Activated CD8-positive, alpha-beta T cell treated with anti-CD3 and anti-CD28 coated beads, Interleukin-2, amount 10 ng/mL, durations not matched to agents 7 days and 5 days (primary cell): Measurements from ENCODE around the gene MRPS18A. TPM values are rescaled to one million over a fixed set of nuclear protein-coding genes. Genes with fewer than 3 reads are reported as not detected.
A peak's percentile ranks its signal among the peaks of the same experiment; 100 is the strongest.
"Not testable (repeated sequence)": the region's sequence is repeated elsewhere in the genome, so short reads cannot be mapped to it uniquely, and the experiment has no call there.

Experiments
- ATAC-seq: fragments of 150-1000 bp; cut with Tn5 transposase; one replicate; pipeline ENCODE4 v1.10.0; 2021; ENCODE audit warnings: moderate library complexity
- CTCF ChIA-PET: fragments of 350-600 bp; sonication (Branson Sonifier 250); formaldehyde crosslinking; loops from one replicate; lab custom pipeline; 2021; ENCODE audit warnings: antibody characterized with exemption; lab: Charles Lee
- POLR2A ChIA-PET: fragments of 350-600 bp; sonication (Branson Sonifier 250); formaldehyde crosslinking; loops from one replicate; lab custom pipeline; 2021; ENCODE audit warnings: antibody characterized with exemption; lab: Charles Lee
- DNase-seq: peaks from one replicate; pipeline ENCODE4 v3.0.0-alpha.2; 2020
- H3K27ac Mint-ChIP-seq: one replicate; pipeline ENCODE4 v1.8.0; 2021; ENCODE audit warnings: mild to moderate bottlenecking, mixed read lengths
- H3K27me3 Mint-ChIP-seq: one replicate; pipeline ENCODE4 v1.8.0; 2021; ENCODE audit warnings: low read depth, mixed read lengths
- H3K36me3 Mint-ChIP-seq: one replicate; pipeline ENCODE4 v1.8.0; 2021; ENCODE audit warnings: low read depth, mixed read lengths
- H3K4me1 Mint-ChIP-seq: one replicate; pipeline ENCODE4 v1.8.0; 2021; ENCODE audit warnings: low read depth, mixed read lengths
- H3K4me3 Mint-ChIP-seq: one replicate; pipeline ENCODE4 v1.8.0; 2021; ENCODE audit warnings: mild to moderate bottlenecking, mixed read lengths
- H3K9me3 Mint-ChIP-seq: one replicate; pipeline ENCODE4 v1.8.0; 2022; ENCODE audit warnings: mixed read lengths; ENCODE audit not compliant: insufficient read depth
- total RNA-seq, 2 experiments: library from RNA; stranded (reverse); gene quantifications; one replicate each; pipeline ENCODE4 v1.2.3, GENCODE V29; 2021

The MRPS18A gene
- total RNA-seq, 2 experiments from 2014 or later, result 38.7 to 43.2 TPM

- ChIA-PET POLR2A (interaction anchor here (0.5 to 1.6 kb wide), 3 partner anchors 19 to 608 kb away, joined by 3 to 5 read pairs (median 4); partner anchors contain the start of gene MRPS18A), CTCF (interaction anchor here (0.7 to 6.8 kb wide), 26 partner anchors 9 to 411 kb away, joined by 3 to 71 read pairs (median 6); partner anchors contain the start of genes MAD2L1BP, MRPS18A, RSPH9 and VEGFA)
Measured at GRCh38 chr6:43668151-43669028, 19.2 kb downstream of the MRPS18A start.

GRCh38 chr6:43667245-43668150 lies 20.1 kb downstream of the MRPS18A start:
- ChIA-PET CTCF (interaction anchor here (0.6 to 6.8 kb wide), 31 partner anchors 10 to 412 kb away, joined by 3 to 71 read pairs (median 6); partner anchors contain the start of genes MAD2L1BP, MRPS18A, RSPH9 and VEGFA), POLR2A (interaction anchor here (0.7 to 1.6 kb wide), 4 partner anchors 8 to 107 kb away, joined by 3 to 5 read pairs (median 4); partner anchors contain the start of gene MRPS18A)
- peak overlapping the region; percentile 86 for H3K27ac Mint-ChIP-seq
- peak; percentile 76 for ATAC-seq
- H3K4me3 Mint-ChIP-seq, result peak overlapping the region; percentile 28
- H3K27me3 Mint-ChIP-seq, result no peaks in the 10 kb centered on the region
- peaks cover 18% of the 10 kb centered on the region for H3K36me3 Mint-ChIP-seq
- peaks cover 49% of the 10 kb centered on the region for H3K4me1 Mint-ChIP-seq
- DNase-seq, result peak; percentile 87
- H3K9me3 Mint-ChIP-seq, result no peaks in the 10 kb centered on the region

More at GRCh38 chr6:43668151-43669028, 19.2 kb downstream of the MRPS18A start:
- DNase-seq (peak; percentile 60), ATAC-seq (peak; percentile 48)
- no peaks in the 10 kb centered on the region for H3K27me3 Mint-ChIP-seq
- H3K27ac Mint-ChIP-seq, result peak overlapping the region; percentile 86
- H3K36me3 Mint-ChIP-seq, result peaks cover 23% of the 10 kb centered on the region
- H3K4me3 Mint-ChIP-seq, result no peak overlapping the region
- peaks cover 44% of the 10 kb centered on the region for H3K4me1 Mint-ChIP-seq
- no peaks in the 10 kb centered on the region for H3K9me3 Mint-ChIP-seq

GRCh38 chr6:43666196-43666920 lies 21.2 kb downstream of the MRPS18A start:
- H3K27me3 Mint-ChIP-seq, result no peaks in the 10 kb centered on the region
- H3K36me3 Mint-ChIP-seq, result peaks cover 15% of the 10 kb centered on the region
- H3K4me3 Mint-ChIP-seq, result no peak overlapping the region
- CTCF ChIA-PET, result interaction anchor here (0.7 to 6.8 kb wide), 14 partner anchors 9 to 413 kb away, joined by 3 to 71 read pairs (median 14); partner anchors contain the start of genes GTPBP2, MAD2L1BP, MRPS18A and RSPH9
- ATAC-seq (no peak), DNase-seq (no peak)
- H3K4me1 Mint-ChIP-seq, result peaks cover 59% of the 10 kb centered on the region
- H3K27ac Mint-ChIP-seq, result no peak overlapping the region
- POLR2A ChIA-PET, result interaction anchor here (0.7 to 1.9 kb wide), 4 partner anchors 8 to 37 kb away, joined by 3 to 6 read pairs (median 4); partner anchors contain the start of gene GTPBP2
- no peaks in the 10 kb centered on the region for H3K9me3 Mint-ChIP-seq

GRCh38 chr6:43665376-43665775 lies 22.2 kb downstream of the MRPS18A start:
- ChIA-PET CTCF (interaction anchor here (2.4 to 6.8 kb wide), 5 partner anchors 8 to 414 kb away, joined by 26 to 71 read pairs (median 43); partner anchors contain the start of genes MRPS18A and VEGFA), POLR2A (interaction anchor here (0.7 to 1.9 kb wide), 3 partner anchors 9 to 36 kb away, joined by 4 to 6 read pairs (median 4); partner anchors contain the start of gene GTPBP2)
- Mint-ChIP-seq H3K27ac (no peak overlapping the region), H3K27me3 (no peaks in the 10 kb centered on the region), H3K4me3 (no peak overlapping the region), H3K9me3 (peaks cover 4% of the 10 kb centered on the region), H3K36me3 (peaks cover 11% of the 10 kb centered on the region), H3K4me1 (peaks cover 55% of the 10 kb centered on the region)
- DNase-seq, result no peak
- no peak for ATAC-seq

- DNase-seq, ATAC-seq, H3K27me3 Mint-ChIP-seq, H3K27ac Mint-ChIP-seq, H3K4me3 Mint-ChIP-seq, H3K9me3 Mint-ChIP-seq, H3K36me3 Mint-ChIP-seq: not testable (repeated sequence)
- CTCF ChIA-PET, result interaction anchor here (1.4 kb wide), 1 partner anchor 416 kb away, joined by 7 read pairs; no protein-coding TSS in a partner anchor
- peaks cover 34% of the 10 kb centered on the region for H3K4me1 Mint-ChIP-seq
- POLR2A ChIA-PET, result interaction anchor here (1.1 kb wide), 1 partner anchor 26 kb away, joined by 3 read pairs; no protein-coding TSS in a partner anchor
Measured at GRCh38 chr6:43662948-43663347, 24.6 kb downstream of the MRPS18A start.

GRCh38 chr6:43658161-43658560 lies 29.4 kb downstream of the MRPS18A start:
- Mint-ChIP-seq H3K27me3 (peaks cover 2% of the 10 kb centered on the region), H3K36me3 (peaks cover 7% of the 10 kb centered on the region), H3K9me3 (peaks cover 4% of the 10 kb centered on the region), H3K4me1 (peaks cover 23% of the 10 kb centered on the region), H3K27ac (no peak overlapping the region), H3K4me3 (no peak overlapping the region)
- CTCF ChIA-PET, result interaction anchor here (3.0 kb wide), 1 partner anchor 9 kb away, joined by 26 read pairs; no protein-coding TSS in a partner anchor
- ATAC-seq (no peak), DNase-seq (no peak)
- POLR2A ChIA-PET, result no interaction called here

GRCh38 chr6:43657221-43657802 lies 30.3 kb downstream of the MRPS18A start:
- Mint-ChIP-seq H3K4me1 (peaks cover 16% of the 10 kb centered on the region), H3K9me3 (peaks cover 4% of the 10 kb centered on the region), H3K27me3 (peaks cover 2% of the 10 kb centered on the region), H3K36me3 (peaks cover 7% of the 10 kb centered on the region), H3K4me3 (no peak overlapping the region), H3K27ac (no peak overlapping the region)
- ATAC-seq (no peak), DNase-seq (no peak)
- ChIA-PET CTCF (interaction anchor here (3.0 kb wide), 1 partner anchor 9 kb away, joined by 26 read pairs; no protein-coding TSS in a partner anchor), POLR2A (no interaction called here)

- H3K27ac Mint-ChIP-seq, H3K9me3 Mint-ChIP-seq, DNase-seq, H3K36me3 Mint-ChIP-seq, H3K27me3 Mint-ChIP-seq, ATAC-seq, H3K4me3 Mint-ChIP-seq, POLR2A ChIA-PET, H3K4me1 Mint-ChIP-seq: not testable (repeated sequence)
- CTCF ChIA-PET, result interaction anchor here (1.4 kb wide), 1 partner anchor 15 kb away, joined by 3 read pairs; no protein-coding TSS in a partner anchor
Measured at GRCh38 chr6:43652822-43653221, 34.8 kb downstream of the MRPS18A start.

GRCh38 chr6:43648248-43648647 lies 39.3 kb downstream of the MRPS18A start:
- H3K27ac Mint-ChIP-seq, result no peak overlapping the region
- POLR2A ChIA-PET, result interaction anchor here (2.5 kb wide), 1 partner anchor 19 kb away, joined by 12 read pairs; the partner anchor contains the start of gene GTPBP2
- no peak for DNase-seq

GRCh38 chr6:43647613-43648012 lies 40.0 kb downstream of the MRPS18A start:
- Mint-ChIP-seq H3K36me3 (peaks cover 11% of the 10 kb centered on the region), H3K9me3 (no peaks in the 10 kb centered on the region), H3K4me3 (no peak overlapping the region), H3K4me1 (peaks cover 13% of the 10 kb centered on the region), H3K27ac (no peak overlapping the region), H3K27me3 (no peaks in the 10 kb centered on the region)
- DNase-seq (no peak), ATAC-seq (no peak)
- ChIA-PET POLR2A (interaction anchor here (1.2 to 2.5 kb wide), 2 partner anchors 12 to 18 kb away, joined by 3 to 12 read pairs; partner anchors contain the start of genes GTPBP2 and MAD2L1BP), CTCF (interaction anchor here (0.7 to 2.6 kb wide), 4 partner anchors 19 to 606 kb away, joined by 3 to 11 read pairs (median 4); partner anchors contain the start of gene VEGFA)

More at GRCh38 chr6:43648248-43648647, 39.3 kb downstream of the MRPS18A start:
- no peak for ATAC-seq
- CTCF ChIA-PET, result interaction anchor here (0.7 to 2.6 kb wide), 3 partner anchors 18 to 606 kb away, joined by 3 to 11 read pairs (median 5); no protein-coding TSS in a partner anchor
- Mint-ChIP-seq H3K9me3 (no peaks in the 10 kb centered on the region), H3K4me1 (peaks cover 13% of the 10 kb centered on the region), H3K27me3 (no peaks in the 10 kb centered on the region), H3K4me3 (no peak overlapping the region), H3K36me3 (peaks cover 5% of the 10 kb centered on the region)
